PFSK-1 (cell line): ENCODE data around the gene STC2.

ENCODE experiments used
- FOXP2 ChIP-seq: optimal IDR thresholded peaks from 2 replicates; pipeline ENCODE3; 2011; ENCODE audit warnings: borderline replicate concordance, control low read depth, inconsistent platforms; ENCODE audit not compliant: insufficient read depth; ENCODE audit errors: extremely low read length, extremely low read depth
- POLR2AphosphoS5 ChIP-seq: IDR thresholded peaks from 2 replicates; pipeline ENCODE4 v1.6.1; 2012; ENCODE audit warnings: low read depth, mild to moderate bottlenecking, control low read depth, low read length, moderate library complexity
- SIN3A ChIP-seq: IDR thresholded peaks from 2 replicates; pipeline ENCODE4 v1.6.1; 2012; ENCODE audit warnings: mild to moderate bottlenecking, low read length, moderate library complexity, borderline replicate concordance; ENCODE audit not compliant: insufficient read depth
- TAF1 ChIP-seq: IDR thresholded peaks from 2 replicates; pipeline ENCODE4 v1.6.1; 2012; ENCODE audit warnings: low read length, control low read depth, borderline replicate concordance; ENCODE audit not compliant: insufficient read depth
- TF ChIP-seq, protein P1 (sequence below), 2 experiments: IDR thresholded peaks; 2 replicates each; pipeline versions ENCODE4 v1.6.1 to v1.8.0; 2011 to 2012; ENCODE audit warnings: low read depth in 2 of 2, low read length in 2 of 2, control low read depth in 1 of 2, inconsistent platforms in 1 of 2, mild to moderate bottlenecking in 1 of 2, moderate library complexity in 1 of 2; ENCODE audit not compliant: insufficient read depth in 1 of 2

Gene STC2

DNA sequence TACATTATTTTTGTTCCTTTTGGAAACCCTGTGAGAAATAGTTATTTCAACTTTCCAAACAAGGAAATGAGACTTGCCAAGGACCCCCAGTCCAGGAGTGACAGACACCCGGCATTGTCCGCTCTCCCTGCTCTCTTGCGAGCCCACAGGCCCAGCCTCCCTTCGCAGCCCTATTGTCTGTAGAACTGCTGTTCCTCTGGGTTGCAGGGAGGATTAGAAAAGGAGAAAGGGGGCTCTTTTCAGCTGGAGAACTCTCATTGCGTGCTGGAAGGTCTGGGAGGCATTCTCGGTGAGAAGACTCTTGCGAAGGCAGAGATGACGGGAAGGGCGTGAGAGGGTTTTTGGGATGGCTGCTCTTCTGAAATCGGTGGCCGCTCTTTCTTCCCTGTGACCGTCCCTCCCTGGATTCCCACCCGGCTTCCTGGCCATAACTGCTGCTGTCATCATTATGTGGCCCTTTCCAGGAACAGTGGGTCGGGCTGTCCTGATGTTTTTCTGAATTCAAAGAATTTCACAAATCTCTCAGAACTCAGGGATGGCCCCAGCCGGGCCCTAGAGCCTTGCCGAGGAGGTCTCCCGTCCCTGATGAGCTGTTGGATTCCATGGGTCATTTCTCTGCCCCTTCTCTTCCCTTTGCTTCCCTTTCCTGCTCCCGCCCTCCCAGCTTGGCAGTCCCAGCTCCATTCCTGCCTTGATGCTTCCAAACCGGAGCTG, 29.8 kb downstream of the STC2 start:
- TF ChIP-seq TAF1 (no peak), SIN3A (no peak), POLR2AphosphoS5 (no peak)

DNA sequence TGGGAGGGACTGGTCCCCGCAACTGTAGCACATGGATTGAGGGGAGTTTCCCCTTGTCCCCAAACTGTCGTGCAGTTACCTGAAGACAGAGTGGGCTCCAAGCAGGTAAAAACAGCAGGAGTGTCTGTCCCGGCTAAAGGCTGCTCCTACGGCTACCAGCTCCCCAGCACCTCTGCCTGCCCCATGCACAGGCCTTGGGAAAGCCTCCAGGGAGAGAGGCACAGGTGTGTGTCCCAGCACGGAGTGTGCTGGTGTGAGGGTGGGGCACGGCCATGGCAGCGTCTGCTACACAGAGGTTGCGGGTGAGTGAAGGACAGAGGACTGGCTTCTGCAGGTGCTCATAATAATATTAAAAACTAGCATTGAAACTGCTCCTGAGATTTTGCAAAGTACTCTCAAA, 30.4 kb downstream of the STC2 start:
- TF ChIP-seq FOXP2 (no peak), TAF1 (no peak), SIN3A (no peak), POLR2AphosphoS5 (no peak)
- TF ChIP-seq, protein P1, sequence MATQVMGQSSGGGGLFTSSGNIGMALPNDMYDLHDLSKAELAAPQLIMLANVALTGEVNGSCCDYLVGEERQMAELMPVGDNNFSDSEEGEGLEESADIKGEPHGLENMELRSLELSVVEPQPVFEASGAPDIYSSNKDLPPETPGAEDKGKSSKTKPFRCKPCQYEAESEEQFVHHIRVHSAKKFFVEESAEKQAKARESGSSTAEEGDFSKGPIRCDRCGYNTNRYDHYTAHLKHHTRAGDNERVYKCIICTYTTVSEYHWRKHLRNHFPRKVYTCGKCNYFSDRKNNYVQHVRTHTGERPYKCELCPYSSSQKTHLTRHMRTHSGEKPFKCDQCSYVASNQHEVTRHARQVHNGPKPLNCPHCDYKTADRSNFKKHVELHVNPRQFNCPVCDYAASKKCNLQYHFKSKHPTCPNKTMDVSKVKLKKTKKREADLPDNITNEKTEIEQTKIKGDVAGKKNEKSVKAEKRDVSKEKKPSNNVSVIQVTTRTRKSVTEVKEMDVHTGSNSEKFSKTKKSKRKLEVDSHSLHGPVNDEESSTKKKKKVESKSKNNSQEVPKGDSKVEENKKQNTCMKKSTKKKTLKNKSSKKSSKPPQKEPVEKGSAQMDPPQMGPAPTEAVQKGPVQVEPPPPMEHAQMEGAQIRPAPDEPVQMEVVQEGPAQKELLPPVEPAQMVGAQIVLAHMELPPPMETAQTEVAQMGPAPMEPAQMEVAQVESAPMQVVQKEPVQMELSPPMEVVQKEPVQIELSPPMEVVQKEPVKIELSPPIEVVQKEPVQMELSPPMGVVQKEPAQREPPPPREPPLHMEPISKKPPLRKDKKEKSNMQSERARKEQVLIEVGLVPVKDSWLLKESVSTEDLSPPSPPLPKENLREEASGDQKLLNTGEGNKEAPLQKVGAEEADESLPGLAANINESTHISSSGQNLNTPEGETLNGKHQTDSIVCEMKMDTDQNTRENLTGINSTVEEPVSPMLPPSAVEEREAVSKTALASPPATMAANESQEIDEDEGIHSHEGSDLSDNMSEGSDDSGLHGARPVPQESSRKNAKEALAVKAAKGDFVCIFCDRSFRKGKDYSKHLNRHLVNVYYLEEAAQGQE (IDR thresholded peaks at IDR 0.05; ENCODE audit: insufficient read depth in 1 of 2, low read depth in 2 of 2, low read length in 2 of 2) = no peak

DNA sequence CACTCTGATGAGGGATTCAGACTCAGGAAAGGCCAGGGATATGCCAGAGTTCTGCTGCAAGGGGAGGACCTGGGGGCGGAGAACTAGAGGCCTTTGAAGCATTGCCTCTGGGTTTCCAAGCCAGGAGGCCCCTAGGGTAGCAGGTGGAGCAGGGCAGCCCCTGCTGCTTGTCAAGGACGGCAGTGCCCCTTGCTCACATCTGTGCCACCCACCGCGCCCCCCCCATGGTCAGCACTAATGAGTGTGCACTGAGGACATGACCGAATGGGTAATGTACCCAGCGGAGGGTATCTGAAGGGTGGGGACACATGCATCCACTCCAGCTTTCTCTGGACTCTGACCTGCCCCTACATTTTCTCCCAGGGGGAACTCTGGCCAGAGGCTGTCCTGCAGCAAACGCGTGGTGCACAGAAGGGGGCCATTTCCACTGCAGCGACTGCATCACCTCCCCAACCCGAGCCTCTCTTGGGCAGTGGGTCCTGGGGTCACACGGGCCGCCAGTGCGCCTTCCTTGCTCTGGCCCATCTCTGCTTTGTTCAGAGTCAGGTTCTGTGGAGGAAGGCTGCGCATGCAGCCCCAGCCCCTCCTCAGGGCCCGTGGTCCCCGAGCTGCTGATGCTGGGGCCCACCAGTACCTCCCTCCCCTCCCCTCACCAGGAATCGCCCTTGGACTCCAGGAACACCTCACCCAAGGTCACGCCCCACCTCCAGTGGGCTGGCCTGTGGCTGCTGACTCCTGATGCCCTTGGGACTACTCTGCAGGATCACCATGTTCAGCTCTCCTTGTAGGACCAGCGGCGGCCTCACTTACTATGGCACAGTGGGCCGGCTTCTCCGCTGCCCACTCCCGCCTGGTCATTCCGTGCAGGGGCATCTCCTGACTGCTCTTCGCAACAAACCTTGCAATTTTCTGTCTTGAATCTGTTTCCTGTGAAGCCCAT, 31.2 kb downstream of the STC2 start:
- no peak for TF ChIP-seq TAF1
- TF ChIP-seq POLR2AphosphoS5 = no peak
- TF ChIP-seq, protein P1 (IDR thresholded peaks at IDR 0.05; ENCODE audit: insufficient read depth in 1 of 2, low read depth in 2 of 2, low read length in 2 of 2) = no peak
- no peak for TF ChIP-seq FOXP2
- TF ChIP-seq SIN3A = no peak

DNA sequence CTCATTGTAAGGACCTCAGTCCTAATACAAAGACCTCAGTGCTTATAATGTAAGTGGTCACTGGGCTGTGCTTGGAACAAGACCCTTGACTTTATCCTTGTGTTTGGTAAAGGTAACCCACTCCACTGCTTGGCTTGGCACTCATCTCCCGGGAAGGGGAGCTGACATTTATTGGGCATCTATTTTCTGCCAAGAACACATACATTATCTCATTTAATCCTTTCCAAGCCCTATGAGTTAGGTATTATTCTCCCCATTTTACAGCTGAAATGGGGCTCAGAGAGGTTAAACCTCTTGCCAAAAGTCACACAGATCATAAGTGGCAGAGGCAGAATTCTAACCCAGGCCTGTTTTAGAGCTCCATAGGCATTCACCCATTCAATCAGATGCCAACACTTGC, 32.4 kb downstream of the STC2 start:
- TF ChIP-seq FOXP2 = no peak
- no peak for TF ChIP-seq TAF1
- TF ChIP-seq POLR2AphosphoS5 = no peak
- TF ChIP-seq, protein P1 (IDR thresholded peaks at IDR 0.05; ENCODE audit: insufficient read depth in 1 of 2, low read depth in 2 of 2, low read length in 2 of 2) = no peak

DNA sequence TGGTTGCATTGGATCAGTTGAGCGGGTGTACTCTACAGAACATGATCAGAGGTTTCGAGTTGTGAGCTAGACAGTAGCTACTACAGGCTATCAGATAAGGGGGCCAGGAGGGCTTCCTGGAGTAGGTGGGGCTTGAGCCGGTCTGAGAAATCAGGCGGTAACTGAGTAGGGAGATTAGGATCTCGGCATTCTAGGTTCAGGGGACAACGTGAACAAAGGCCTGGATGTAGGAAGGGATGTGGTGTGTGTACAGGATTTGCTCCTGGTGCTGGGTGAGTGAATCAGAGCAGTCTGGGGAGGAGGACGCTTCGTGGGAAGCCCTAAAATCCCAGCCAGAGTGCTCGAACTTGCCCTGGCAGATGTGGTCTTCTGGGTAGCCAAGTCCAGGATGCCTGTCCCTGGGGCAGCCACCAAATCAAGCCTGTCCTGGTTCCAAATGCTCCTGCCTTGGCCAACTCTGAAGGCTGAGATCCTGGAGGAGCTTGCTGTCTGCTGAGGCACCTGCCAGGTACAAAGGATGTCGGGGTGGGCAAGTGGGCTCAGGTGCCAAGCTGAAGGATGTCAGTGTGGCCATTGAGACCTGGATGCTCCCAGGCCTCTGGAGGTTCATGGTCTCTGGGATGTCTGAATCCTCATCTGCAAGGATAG, 33.4 kb downstream of the STC2 start:
- TF ChIP-seq TAF1 (no peak), FOXP2 (no peak), SIN3A (no peak), POLR2AphosphoS5 (no peak)
- TF ChIP-seq, protein P1 (IDR thresholded peaks at IDR 0.05; ENCODE audit: insufficient read depth in 1 of 2, low read depth in 2 of 2, low read length in 2 of 2) = no peak
